Gastrocnemius medialis (tissue), 4 donors: ENCODE results near the gene ZNF384.

ENCODE experiments used
- POLR2A ChIP-seq, 2 donors: fragments of 450-650 bp; IDR thresholded peaks; one replicate each; pipeline ENCODE4 v1.6.1; 2017; ENCODE audit warnings: antibody characterized with exemption in 2 of 2, mild to moderate bottlenecking in 2 of 2, moderate library complexity in 2 of 2
- TF ChIP-seq, protein P1 (sequence below), 5 experiments: fragments of 450-650 bp in 3 of 5; fragments of 200-600 bp in 2 of 5; sonication (generic) in 2 of 5; IDR thresholded peaks in 4 of 5; conservative IDR thresholded peaks in 1 of 5; 1 replicate in 4 of 5; 2 replicates in 1 of 5; pipeline ENCODE4 v1.5.1; 2016 to 2019; ENCODE audit warnings: antibody characterized with exemption in 5 of 5, mild to moderate bottlenecking in 3 of 5, moderate library complexity in 3 of 5

DNA sequence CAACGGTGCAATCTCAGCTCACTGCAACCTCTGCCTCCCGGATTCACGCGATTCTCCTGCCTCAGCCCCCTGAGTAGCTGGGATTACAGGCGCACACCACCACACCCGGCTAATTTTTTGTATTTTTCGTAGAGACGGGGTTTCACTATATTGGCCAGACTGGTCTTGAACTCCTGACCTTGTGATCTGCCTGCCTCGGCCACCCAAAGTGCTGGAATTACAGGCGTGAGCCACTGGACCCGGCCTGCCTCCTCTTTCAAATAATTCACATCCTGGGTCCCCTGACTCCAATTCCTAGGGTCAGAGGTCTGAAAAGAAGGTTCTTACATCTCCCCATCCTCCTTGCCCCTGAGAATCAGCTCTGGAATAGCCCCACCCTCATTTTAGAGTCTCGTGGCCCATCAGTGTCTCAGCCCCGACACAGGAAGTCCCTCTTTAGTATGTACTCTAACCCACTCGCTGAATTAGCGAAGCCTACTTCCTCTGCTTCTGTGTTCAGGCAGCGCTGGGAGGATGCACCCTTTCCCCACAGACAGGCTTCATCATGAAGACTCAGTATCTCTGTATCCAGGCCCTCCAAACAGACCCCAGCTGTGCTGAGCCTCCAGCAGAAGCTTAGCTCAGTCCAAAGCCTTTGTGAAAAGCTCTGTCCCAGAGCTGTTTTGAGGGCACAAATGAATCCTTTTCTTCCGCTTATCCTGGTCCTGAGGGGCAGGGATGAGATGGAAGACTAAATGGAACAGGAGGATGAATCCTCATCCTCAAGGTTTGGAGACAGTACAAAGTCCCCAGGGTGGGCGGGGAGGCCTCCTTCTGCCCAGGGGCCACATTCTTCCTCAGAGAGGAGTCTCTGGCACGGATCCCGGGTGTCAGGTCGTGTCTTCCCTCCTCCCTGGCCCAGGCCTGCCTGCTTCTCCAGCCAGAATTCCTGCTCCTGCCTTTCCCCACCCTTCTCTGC lies 56.9 kb downstream of the ZNF384 start:
- TF ChIP-seq, protein P1, sequence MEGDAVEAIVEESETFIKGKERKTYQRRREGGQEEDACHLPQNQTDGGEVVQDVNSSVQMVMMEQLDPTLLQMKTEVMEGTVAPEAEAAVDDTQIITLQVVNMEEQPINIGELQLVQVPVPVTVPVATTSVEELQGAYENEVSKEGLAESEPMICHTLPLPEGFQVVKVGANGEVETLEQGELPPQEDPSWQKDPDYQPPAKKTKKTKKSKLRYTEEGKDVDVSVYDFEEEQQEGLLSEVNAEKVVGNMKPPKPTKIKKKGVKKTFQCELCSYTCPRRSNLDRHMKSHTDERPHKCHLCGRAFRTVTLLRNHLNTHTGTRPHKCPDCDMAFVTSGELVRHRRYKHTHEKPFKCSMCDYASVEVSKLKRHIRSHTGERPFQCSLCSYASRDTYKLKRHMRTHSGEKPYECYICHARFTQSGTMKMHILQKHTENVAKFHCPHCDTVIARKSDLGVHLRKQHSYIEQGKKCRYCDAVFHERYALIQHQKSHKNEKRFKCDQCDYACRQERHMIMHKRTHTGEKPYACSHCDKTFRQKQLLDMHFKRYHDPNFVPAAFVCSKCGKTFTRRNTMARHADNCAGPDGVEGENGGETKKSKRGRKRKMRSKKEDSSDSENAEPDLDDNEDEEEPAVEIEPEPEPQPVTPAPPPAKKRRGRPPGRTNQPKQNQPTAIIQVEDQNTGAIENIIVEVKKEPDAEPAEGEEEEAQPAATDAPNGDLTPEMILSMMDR (IDR thresholded peaks at IDR 0.05 in 4 of 5, conservative IDR thresholded peaks at IDR 0.05 in 1 of 5): no peak
- peak in 1 of 2 donors; percentile 11 for TF ChIP-seq POLR2A (IDR thresholded peaks at IDR 0.05)
